GM21619 (cell line): Measurements from ENCODE around the gene WBP1.
"Not testable (repeated sequence)": the region's sequence is repeated elsewhere in the genome, so short reads cannot be mapped to it uniquely, and the experiment has no call there.

Experiments
- ATAC-seq: cut with Tn5 transposase; IDR thresholded peaks from one replicate; pipeline ENCODE4 v1.9.1; 2021; ENCODE audit not compliant: unreplicated experiment

Gene WBP1

DNA sequence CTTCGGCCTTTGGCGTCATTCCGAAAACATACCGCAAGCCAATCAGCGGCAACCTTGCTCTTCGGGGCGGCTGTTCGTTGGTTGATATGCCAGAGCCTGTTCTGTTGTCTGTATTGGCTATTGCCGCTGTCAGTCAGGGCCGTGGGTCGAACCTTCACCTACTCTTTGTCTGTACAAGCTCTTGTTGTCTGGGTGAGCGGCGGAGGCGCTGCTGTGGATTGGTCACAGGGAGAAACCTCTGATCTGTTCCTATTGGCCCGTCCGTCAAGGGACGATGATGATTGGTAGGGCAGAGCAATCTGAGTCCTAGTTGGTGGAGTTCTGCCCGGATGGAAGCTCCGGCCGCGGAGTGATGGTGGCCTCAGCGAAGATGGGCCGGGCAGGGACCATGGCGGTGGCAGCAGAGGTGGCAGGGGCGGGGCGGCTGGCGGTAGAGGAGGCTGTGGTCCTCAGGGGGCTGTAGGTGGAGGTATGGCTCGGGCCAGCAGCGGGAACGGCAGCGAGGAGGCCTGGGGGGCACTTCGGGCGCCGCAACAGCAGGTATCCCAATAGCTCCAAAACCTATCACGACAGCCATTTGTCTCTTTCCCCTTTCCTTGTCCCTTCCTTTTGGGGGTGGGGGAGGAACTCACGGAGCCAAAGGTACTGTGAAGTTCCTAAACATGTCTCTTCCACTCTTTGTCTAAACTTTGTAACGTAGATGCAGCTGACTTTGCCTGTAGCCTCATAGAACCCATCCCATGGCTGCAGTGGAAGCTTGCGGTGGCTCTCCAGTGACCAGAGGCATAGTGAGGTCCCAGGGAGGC lies at the start of gene WBP1:
Gene WBP1 (plus strand): TSS at position 307 of the 806 bp plus-strand sequence. CDS start 165 bp downstream, at position 472.
- ATAC-seq, result peak; percentile 76

GRCh38 chr2:74413001-74413698 lies 45.1 kb upstream of the WBP1 start:
- ATAC-seq, result no peak

DNA sequence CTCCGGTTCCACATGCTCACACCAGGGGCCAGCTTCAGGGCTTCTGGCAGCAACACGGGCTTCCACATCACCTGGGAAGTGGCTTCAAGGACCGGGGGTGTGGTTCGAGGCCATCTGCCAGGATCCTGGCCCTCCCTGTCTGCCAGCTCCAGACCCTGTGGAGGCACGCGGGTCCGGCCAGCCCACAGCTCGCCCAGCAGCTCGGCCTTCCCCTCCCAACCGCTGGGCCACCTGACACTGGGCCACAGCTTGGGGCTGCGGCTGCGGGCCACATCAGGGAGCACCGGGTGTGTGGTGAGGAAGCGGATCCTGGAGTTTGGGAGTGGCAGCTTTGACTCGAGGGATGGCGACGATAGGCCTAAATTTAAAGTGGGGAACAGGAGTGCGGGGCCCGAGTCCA lies 43.8 kb upstream of the WBP1 start:
- ATAC-seq, result no peak

DNA sequence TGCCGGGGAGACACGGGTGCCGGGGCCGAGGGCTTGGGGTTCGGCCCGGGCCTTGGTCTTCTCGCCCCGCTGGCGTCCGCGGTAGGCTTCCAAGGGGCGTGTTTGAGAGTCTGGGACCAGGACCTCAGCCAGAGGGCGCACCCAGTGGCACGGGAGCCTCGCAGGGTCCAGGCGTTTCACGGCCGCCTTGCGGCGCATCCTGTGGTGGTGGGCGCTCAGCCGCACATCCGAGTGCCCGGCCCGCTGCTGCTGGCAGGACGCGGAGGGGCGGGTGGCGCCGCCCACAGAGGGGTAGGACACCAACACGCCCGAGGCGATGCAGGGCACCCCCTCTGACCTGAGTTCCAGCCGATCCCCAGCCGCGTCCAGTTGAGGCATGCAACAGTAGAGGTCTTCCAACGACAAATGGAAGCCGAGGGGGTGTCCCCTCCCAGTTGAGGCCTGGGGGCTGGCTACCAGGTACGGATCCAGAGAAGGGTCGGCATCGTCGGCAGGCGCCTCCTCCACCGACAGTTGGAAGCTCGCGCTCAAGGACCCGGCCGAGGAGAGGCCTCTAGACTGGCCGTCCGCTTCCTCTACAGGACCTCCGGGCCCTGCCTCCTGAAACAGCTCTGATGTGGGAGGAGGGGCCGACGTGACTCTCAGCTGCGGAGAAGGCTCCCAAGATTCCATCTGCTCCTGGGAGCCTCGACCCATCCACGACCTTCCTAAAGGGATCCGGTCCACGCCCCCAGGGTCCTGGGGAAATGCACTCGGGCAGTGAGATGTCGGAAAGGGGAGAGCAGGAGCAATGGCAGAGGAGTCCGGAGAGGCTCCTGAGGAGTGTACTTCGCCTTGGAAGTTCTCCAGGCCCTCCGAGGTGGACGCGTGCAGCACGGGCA lies 43.1 kb upstream of the WBP1 start:
- no peak for ATAC-seq

DNA sequence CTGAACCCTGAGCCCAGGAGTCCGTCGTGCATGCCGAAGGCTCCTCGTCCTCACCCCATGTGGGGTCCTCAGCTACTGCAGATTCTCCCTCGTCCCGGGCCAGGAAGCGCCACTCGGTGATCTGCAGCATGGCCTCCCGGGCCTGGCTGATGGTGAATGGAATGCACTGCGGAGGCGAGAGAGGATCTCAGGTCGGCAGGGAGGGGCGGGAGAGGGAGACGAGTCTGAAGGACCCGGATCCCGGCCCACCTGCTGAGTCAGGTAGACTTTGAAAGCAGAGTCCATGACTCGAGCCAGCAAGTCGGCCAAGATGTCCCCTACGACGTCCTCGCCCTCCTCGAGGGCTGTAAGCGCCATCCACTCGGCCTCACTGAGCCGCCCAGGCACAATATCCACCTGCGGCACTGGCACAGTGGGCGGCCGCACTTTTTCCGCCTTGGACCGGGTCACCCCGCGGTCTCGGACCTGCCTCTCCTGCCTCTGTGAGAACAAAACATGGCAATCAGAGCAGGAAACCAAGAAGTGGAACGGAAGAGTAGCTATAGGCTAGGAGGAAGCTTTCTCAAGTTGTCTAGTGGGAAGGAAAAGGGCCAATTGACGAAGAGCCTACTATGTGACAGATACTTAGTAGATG lies 42.4 kb upstream of the WBP1 start:
- ATAC-seq, result no peak

DNA sequence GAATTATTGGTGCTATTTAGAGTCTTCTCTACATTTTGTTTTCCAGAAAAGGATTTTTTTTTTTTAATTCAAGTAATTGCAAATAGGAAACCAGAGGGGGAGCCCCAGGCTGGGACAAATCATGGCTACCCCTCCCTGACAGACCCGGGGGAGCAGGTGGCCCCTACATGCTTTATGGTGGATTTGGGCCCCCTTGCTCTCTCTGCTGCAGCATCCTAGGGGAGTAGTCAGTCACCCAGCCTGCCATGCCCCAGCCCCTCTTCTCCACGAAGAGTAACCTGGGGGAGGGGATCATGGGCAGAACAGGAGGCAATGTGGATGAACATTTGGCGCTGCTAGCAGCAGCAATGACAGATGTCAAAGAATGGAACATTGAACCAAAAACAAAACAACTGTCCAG lies 41.5 kb upstream of the WBP1 start:
- ATAC-seq, result no peak

DNA sequence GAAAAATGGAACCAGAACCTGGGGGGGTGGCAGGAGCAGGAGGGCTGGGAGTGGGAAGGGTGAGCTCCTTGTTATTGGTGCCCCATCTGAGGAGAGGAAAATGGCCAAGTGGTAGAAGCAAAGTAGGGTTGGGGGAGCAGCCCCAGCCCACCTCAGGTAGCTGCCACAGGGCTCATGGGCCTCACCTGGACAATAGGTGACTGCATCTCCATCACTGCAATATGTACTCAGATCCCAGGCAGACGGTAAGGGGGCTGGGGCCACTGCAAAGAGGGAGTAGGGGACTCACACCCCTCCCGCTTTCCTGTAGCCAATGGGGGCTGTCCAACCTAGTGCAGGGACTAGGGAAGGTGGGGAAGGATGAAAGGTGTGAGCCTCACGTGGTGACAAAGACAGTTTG lies 41.0 kb upstream of the WBP1 start:
- ATAC-seq, result no peak

DNA sequence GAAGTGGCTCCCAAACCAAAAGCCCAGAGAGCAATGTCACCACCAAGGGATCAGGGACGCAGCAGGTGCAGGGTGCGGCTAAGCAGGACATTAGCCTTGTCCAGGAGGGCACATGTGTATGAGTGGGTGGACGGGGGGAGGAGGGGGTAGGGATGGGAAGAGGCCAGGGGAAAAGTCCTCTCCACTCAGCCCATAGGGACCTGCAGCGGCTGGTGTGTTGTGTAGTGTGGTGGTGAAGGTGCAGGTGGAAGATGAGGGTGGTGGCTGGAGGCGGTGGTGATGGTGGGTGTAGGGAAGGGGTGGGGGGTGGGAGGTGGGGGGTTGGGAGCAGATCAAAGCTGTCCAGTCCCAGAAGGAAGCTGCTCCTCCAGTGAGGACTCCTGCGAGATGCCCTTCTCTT lies 40.5 kb upstream of the WBP1 start:
- no peak for ATAC-seq

- no peak for ATAC-seq
These were observed 39.9 kb upstream of the WBP1 start for GRCh38 chr2:74418312-74418711.

DNA sequence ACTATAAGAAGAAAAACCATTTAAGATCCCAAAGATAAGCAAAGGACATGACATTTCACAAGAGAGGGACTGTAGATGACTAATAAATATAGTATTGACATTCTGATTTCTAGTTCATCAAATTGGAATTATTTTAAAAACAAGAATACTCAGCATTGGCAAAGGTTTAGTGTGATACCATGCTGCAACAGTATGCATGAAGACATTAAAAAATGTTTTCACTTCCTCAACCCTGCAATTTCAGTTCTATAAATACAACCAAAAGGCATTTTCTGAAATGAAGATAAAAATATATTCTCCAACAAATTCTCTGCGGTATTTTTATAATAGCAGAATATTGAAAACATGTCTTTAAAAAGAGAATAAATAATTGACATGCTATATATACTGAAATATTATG lies 38.9 kb upstream of the WBP1 start:
- ATAC-seq, result no peak

DNA sequence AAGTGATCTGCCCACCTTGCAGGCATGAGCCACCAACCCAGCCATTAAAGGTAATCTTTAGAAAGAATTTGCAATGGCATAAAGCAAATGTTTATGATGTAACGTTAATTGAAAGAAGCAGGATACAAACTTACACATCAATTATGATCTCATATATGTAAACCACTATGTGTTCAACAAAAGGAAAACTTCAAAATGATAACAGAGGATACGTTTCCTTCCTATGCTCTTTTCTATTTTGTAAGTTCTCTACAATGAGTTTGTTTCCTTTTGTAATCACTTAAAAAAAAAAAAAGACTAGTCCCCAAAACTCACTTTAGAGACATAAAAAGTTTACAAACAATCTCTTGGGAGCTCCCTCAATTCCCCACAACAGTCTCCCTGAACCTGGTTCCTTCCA lies 38.2 kb upstream of the WBP1 start:
- no peak for ATAC-seq

DNA sequence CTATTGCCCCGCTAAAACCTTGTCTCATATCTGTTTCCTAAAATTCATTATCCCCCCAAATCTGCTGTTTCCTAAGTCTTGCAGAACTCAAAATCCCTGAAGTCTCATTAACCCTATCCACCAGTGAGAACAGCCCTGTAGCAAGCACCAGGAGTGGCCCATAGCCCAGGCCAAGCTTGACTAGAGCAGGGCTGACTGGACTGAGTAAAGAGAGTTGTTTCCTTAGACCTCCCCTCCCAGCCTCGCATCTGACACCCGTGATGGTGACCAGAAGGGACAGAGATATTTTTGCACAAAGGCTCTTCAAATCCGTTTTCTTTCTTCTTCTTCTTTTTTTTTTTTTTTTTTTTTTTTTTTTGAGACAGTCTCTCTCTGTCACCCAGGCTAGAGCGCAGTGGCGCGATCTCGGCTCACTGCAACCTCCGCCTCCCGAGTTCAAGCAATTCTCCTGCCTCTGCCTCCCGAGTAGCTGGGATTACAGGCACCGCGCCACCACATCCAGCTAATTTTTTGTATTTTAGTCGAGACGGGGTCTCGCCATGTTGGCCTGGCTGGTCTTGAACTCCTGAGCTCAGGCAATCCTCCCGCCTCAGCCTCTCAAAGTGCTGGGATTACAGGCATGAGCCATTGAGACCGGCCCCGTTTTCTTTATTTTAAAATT lies 37.7 kb upstream of the WBP1 start:
- ATAC-seq, result not testable (repeated sequence)

DNA sequence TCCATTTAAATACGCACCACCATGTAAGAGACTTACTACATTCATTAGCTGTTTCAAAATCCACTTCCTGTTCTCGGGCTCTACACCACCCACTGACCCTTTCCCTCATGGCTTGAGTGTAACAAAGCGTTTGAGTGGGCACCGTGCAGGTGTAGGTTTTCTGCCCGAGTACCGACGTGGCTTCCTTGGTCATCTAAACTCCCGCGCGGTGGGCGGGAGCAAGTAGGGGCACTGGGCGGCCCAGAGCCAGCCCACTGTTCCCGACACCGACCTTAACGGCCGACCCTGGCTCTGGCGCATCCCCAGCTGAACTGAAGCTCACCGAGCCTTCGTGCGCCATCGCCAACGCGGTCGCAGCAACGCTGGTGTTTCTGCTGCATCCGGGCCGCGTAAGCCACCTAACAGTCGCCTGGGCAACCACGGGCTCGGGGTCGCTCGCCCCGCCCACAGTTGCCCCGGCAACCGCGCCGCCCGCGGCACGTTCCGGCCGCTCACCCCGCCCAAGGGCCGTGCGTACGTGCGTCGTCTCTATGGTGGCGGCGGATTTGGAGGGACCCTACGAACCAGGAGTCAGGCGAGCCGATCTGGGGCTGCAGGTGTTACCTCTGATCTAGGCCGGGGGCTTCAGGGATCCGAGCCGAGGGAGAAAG lies 36.9 kb upstream of the WBP1 start, which contains the start of the genes C2orf81 and WDR54:
Gene C2orf81 (minus strand): TSS at position 399 of the 650 bp plus-strand sequence. CDS start 59 bp downstream, at position 340.
Gene WDR54 (plus strand): TSS at position 510 of the 650 bp plus-strand sequence. CDS start 424 bp downstream, outside the sequence.
- peak; percentile 85 for ATAC-seq

DNA sequence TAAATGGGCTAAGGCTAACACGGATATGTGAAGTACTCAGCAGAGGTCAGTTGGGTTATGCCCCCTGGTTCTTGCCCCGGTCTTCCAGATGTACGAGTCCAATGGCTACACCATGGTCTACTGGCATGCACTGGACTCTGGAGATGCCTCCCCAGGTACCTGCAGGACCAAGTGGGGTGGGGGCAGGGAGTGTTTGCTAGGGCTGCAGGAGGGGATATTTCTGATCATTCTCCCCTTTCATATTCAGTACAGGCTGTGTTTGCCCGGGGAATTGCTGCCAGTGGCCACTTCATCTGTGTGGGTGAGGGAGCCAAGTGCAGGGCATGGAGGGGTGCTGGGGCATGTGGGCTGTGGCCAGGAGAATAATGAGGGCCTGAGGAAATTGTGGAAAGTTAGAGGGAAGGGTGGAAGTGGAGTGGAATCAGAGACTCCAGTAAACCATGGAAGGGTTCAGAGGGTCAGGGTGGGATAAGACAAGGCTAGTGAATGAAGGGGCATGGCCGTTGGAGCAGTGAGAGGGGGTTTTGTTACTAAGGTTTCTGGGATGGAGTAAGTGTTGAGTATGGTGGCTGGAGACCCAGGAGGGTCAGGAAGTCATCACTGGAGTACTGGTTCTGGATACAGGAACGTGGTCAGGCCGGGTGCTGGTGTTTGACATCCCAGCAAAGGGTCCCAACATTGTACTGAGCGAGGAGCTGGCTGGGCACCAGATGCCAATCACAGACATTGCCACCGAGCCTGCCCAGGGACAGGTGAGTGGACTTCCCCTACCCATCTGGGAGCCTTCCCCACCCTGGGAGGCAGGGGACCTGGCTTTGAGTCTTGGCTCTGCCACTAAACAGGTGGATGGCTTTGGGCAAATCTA lies 34.8 kb upstream of the WBP1 start:
- ATAC-seq, result no peak

- ATAC-seq, result no peak
These were observed 33.9 kb upstream of the WBP1 start for GRCh38 chr2:74424139-74424992.

GRCh38 chr2:74424995-74425406 lies 33.2 kb upstream of the WBP1 start:
- no peak for ATAC-seq

- ATAC-seq, result no peak
These were observed 32.7 kb upstream of the WBP1 start for GRCh38 chr2:74425523-74425922.
